ENCODE measurements around the gene VANGL2.
"Not testable (repeated sequence)": the region's sequence is repeated elsewhere in the genome, so short reads cannot be mapped to it uniquely, and the experiment has no call there.

VANGL2 gene

DNA sequence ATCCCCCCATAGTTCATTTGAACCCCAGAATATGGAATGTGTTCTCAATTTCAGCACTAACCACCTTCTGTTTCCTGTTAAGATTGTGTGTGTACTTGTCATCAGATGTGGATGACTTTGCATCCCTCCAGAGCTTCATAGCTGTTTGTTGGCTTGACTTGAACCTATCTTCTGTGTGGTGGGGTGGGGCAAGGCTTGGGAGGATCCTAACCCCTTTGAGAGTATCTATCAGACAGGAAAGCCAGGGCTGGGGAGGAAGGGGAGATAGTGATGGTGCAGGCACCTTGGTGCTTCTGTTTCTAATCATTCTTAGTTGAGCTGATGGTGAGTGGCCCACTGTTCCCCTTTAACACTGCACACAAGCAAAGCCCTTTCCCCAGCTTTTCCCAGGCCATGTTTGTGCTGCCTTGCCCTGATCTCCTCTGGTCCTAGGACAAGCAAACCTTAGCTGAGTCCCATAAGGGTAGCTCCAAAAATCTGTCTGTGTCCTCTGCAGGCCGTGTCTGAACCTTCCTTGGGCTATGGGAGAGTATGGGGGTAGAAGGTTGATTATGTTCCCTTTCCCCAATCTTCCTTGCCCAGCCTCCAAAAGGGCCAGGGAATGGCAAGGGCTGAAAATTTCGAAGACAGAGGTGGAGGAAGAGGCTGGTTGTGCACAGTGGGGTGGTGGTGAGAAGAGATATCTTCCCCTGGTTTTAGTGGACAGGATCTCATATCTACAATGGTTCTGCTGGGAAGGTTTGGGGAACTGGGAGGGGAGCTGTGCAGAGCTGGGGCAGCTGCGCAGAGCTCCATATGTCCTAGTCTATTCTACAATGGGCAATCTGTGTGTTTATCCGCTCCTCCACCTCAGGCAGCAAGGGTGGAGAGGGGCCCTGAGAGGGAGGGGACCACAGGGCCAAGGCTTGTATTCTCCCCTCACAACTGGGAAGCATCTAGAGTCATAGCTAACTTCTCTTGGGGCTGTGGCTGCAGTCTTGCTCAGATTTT lies 32.1 kb upstream of the VANGL2 start:
- no peak for DNase-seq

- no peak for DNase-seq
Observed at GRCh38 chr1:160369087-160369486, 31.3 kb upstream of the VANGL2 start.

GRCh38 chr1:160370561-160371345 lies 29.6 kb upstream of the VANGL2 start:
- DNase-seq = no peak

DNA sequence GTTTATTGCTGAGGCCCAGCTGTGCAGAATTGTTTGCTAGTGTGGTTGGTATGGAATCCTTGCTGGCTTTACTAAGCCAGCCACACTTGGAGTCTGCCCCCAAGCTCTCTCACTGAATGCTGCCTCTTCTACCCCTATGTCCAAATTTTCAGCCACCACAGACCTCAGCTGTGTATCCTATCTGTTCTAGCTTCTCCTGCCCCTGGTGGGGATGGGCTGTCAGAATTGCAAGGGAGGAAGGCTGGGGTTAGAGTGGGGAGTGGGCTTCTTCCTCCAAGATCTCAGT lies 29.1 kb upstream of the VANGL2 start:
- no peak for DNase-seq

DNA sequence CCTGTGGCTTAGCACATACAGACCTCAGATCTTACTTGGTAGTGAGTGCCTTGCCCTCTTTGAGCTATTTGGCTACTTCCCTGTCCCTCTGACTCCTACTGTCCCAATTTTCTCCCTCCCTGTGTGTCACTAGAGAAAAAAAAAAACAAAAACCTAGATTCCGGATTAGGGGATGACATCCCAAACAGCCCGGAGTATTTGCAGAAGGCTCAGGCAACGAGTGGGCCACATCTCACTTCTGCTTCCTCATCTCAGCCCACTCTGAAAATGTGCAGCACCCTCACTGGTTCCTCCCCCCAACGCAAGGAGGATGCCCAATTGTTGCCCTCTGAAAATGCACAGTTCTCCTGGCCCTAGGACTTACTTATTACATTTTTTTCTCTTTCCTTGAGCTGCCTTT lies 28.6 kb upstream of the VANGL2 start:
- DNase-seq = no peak

DNA sequence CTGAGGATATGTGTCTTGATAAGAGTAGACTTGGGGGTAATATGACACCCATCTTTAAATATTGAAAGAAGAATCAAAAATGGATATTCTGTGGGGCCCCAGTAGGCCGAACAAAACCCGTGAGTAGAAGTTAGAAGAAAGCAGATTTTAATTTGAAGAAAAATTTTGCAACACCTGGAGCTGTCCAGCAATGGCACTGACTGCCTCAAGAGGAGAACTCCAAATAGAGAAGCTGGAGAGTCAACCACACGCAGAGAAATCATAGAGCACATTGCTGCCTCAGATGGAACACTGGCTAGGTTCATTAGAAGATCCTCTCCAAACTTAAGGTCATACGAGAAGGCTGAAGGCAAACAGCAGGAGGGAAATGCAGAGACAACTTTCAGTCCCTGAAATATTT lies 26.7 kb upstream of the VANGL2 start:
- DNase-seq = no peak

GRCh38 chr1:160374306-160375110 lies 25.9 kb upstream of the VANGL2 start:
- DNase-seq = no peak

- peak; percentile 20 for DNase-seq
Observed at GRCh38 chr1:160375788-160376524, 24.4 kb upstream of the VANGL2 start.

DNA sequence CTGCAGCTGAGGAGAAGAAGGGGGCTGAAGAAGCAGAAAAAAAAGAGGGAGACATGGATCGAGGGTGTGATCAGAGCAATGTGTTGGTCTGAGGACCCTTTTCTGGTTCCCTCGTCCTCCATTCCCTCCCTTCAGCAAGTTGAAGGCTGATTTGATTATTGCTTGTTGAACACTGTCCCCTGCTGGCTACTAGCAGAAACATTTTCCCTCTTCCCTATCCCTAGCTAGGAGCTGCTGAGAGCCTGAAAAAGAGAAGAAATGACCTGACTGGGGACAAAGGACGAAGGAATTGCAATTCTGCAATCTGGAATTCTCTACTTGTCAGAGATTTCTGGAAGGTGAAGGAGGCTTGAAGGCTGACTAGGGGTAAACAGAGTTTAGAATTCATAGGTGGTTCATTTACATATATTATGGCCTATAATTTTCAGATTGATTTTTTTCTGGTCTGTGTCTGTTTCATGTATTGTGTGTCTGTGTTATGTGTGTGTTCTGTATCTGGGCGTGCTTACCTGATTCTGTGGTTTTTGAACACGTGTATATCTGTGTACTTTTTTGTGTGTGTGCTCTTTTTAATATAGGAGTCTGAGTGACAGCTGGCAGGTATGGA lies 23.7 kb upstream of the VANGL2 start:
- peak; percentile 29 for DNase-seq

DNA sequence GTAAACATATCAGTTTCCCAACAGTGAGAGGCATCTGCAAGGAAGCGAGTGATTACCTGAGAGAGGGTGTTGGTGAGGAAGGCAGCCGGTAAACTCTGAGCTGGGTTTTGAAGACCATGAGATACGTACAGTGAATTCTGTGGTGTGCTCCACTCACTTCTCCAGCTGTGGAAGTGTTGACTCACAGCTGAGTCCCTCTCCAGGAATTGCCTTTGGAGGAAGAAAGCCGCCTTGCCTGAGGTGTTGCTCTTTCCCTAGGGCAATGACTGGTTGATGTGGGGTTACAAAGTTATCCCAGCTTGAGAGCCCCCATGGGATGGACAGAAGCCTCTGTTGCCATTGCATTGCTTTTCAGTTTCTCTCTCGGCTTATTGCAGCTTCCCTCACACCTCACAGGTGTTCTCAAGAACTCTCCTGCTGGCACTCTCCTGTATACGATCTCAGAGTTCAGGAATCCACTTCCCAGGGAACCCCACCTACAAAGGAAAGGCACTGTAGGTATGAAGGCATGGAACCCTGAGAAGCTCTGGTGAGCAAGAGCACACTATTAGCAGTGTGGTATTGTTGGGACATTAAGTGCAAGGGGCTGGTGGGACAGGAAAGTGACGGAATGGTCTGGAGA lies 22.7 kb upstream of the VANGL2 start:
- no peak for DNase-seq

- not testable (repeated sequence) for DNase-seq
Observed at GRCh38 chr1:160384812-160385211, 15.6 kb upstream of the VANGL2 start.

GRCh38 chr1:160388406-160388805 lies 12.0 kb upstream of the VANGL2 start:
- DNase-seq = not testable (repeated sequence)

- DNase-seq = no peak
Observed at GRCh38 chr1:160394673-160395072, 5.7 kb upstream of the VANGL2 start.

DNA sequence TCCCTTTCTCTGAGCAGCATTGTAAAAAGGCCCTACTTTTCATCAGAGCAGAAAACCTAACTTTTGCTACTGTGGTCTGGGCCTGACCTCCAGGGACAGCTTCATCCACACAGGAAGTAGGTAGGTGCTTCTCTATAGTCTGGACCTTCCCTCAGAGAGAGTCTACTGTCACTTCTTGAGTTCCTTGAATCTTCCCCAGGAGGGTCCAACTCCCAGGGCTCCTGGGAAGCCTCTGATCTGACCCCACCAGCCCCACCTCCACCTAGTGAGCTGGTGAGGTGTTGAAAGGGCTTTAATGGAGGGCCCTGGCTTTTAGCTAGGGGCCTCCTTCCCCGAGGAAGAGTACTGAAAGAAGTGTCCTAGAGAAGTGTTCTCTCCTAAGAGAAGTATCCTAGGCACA lies 2.7 kb upstream of the VANGL2 start:
- no peak for DNase-seq

- no peak for DNase-seq
Observed at GRCh38 chr1:160398823-160399222, 1.5 kb upstream of the VANGL2 start.

DNA sequence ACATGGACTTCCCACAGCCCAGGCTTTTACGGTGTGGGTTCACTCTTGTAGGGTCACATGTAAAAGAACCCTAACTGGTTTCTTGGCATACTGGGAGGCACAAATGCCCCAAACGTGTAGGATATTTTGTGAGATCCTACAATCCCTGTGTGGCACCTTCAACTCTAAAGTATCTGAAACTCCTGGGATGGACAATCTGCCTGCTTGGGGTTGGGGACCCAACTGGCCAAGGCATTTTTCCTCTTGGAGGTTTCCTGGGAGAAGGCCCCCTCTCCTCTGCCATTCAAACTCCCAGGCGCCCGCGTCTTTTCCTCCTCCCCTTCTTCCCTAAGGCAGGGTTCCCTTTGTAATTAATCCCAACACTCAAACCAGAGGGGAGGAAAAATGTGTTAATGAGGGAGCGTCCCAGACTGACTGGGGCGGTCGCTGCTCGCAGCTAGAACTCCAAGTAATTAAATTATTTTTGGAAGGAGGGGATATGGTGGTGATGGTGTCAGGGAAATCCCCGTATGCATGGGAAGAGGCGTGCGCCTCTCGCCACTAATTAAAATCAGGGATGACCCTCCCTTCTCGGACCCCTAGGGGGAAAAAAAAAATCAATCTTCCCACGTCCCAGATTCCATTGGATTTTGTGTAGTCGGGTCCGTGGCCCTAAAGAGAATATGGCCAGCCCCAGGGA lies 681 bp upstream of the VANGL2 start:
- no peak for DNase-seq

DNA sequence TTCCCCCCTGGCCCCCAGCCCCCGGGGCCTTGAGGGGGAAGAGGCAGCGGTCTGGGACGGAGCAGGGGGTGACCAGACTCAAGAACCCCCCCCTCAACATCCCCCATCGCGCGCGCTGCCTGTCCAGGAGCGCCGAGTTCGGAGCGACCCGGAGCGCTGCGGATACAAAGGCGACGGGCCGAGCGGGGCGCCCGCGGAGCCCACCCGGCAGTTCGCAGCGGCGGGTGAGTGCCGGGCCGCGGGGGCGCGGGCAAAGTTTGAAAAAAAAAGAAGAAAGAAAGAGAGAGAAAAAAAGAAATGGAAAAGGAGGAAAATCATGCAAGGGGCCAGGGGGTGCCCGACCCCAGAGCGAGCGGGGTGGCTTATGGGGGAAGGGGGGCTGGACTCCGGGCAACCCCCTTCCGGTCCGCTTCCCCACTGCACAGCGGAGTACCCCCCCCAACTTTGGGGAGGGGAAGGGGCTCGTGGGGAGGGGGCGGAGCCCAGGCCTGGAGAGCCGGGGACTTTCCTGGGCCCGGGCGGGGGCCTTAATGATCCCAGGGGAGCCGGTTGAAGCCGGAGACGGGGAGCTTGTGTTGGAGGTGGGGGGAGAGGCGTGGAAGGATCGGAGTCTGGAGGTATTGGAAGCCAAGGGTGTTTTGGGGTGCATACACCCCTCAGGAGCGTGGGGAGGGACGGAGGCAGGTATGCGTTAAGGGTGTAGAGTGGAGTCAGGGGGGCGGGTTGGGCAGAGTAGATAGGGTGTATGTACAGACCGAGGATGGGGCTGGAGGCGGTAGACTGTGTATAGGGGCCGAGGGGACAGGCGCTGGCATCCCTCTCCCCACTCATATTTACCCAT lies 502 bp downstream of the VANGL2 start:
- DNase-seq = peak; percentile 78

- no peak for DNase-seq
Observed at GRCh38 chr1:160401487-160401805, 1.1 kb downstream of the VANGL2 start.

DNA sequence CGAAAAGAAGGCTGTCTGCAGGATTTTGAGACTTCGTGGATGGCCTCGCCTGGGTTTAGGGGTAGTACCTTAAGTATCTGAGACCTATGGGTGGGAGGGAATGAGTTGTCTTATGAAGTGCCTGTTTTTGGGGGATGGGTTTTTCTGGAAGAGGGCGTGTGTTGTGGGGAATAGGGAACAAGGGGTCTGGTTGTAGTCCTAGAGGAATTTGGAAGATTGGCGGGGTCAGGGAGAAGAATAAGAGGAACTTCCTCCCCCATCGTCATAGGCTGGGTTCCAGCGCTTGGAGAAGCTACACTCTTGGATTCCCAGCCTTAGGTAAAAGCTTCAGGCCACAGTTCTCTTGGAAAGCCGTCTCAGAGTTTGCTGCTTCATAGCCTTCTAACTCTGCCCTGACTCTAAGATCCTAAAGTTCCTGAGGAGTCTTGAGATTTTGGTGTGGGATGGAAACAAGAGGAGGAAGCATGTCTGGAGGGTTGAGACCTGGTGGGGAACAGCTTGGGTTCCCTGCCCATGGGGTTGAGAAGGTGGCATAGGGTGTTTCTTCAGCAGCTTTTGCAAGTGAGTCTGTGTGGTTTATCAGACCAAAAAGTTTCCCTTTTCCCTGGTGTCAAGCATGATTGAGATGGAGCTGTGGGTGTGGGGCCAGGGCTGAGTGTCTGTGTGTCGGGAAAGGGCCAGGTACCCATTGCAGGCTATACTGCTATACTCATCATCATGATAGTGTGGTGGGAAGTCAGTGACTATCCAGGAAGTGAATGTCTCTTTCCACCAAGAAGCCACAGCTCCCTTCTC lies 1.8 kb downstream of the VANGL2 start:
- DNase-seq = no peak

All from right kidney (tissue), 1 donor.